Measurements from ENCODE around the gene RPN1. TPM values are rescaled to one million over a fixed set of nuclear protein-coding genes. Genes with fewer than 3 reads are reported as not detected.
A peak's percentile ranks its signal among the peaks of the same experiment; 100 is the strongest.

RPN1 gene
- total RNA-seq, 2 experiments from 2014 or later, result 133 TPM

- Mint-ChIP-seq H3K9me3 (no peaks in the 10 kb centered on the region), H3K36me3 (ENCODE audit: low read depth) (peaks cover 26% of the 10 kb centered on the region), H3K27me3 (no peaks in the 10 kb centered on the region), H3K4me1 (ENCODE audit: low read depth) (peaks cover 30% of the 10 kb centered on the region), H3K4me3 (peak overlapping the region; percentile 87), H3K27ac (peak overlapping the region; percentile 88)
- no peak for TF ChIP-seq CTCF (IDR thresholded peaks at IDR 0.05)
- intact Hi-C loops (cut with micrococcal nuclease), result no loop called here
- POLR2A ChIA-PET, result interaction anchor here (0.7 to 3.1 kb wide), 9 partner anchors 8 to 533 kb away, joined by 3 to 13 read pairs (median 3); no protein-coding TSS in a partner anchor
- ATAC-seq, result no peak
- CTCF ChIA-PET, result interaction anchor here (0.6 to 1.7 kb wide), 6 partner anchors 25 to 228 kb away, joined by 3 to 10 read pairs (median 4); no protein-coding TSS in a partner anchor
- DNase-seq, result no peak
Measured at GRCh38 chr3:128648940-128649663, 1.5 kb downstream of the RPN1 start.

GRCh38 chr3:128648402-128648801 is 2.2 kb downstream of the RPN1 start:
- POLR2A ChIA-PET, result interaction anchor here (0.7 to 3.1 kb wide), 3 partner anchors 8 to 231 kb away, joined by 3 to 13 read pairs (median 3); no protein-coding TSS in a partner anchor
- no peak for ATAC-seq
- CTCF ChIA-PET, result interaction anchor here (0.9 to 1.7 kb wide), 3 partner anchors 31 to 229 kb away, joined by 3 to 6 read pairs (median 4); no protein-coding TSS in a partner anchor
- no peak for DNase-seq
- Mint-ChIP-seq H3K4me1 (ENCODE audit: low read depth) (peaks cover 30% of the 10 kb centered on the region), H3K4me3 (peak overlapping the region; percentile 87), H3K9me3 (no peaks in the 10 kb centered on the region), H3K36me3 (ENCODE audit: low read depth) (peaks cover 30% of the 10 kb centered on the region), H3K27ac (peak overlapping the region; percentile 88), H3K27me3 (no peaks in the 10 kb centered on the region)
- intact Hi-C loops (cut with micrococcal nuclease), result no loop called here
- no peak for TF ChIP-seq CTCF (IDR thresholded peaks at IDR 0.05)

- Mint-ChIP-seq H3K36me3 (ENCODE audit: low read depth) (peaks cover 38% of the 10 kb centered on the region), H3K27me3 (no peaks in the 10 kb centered on the region), H3K4me3 (no peak overlapping the region), H3K27ac (peak overlapping the region; percentile 30), H3K9me3 (no peaks in the 10 kb centered on the region), H3K4me1 (ENCODE audit: low read depth) (peaks cover 32% of the 10 kb centered on the region)
- intact Hi-C loops (cut with micrococcal nuclease), result no loop called here
- TF ChIP-seq CTCF (IDR thresholded peaks at IDR 0.05), result no peak
- ATAC-seq (no peak), DNase-seq (no peak)
- ChIA-PET POLR2A (interaction anchor here (0.8 to 1.6 kb wide), 2 partner anchors 9 to 26 kb away, joined by 3 to 4 read pairs; no protein-coding TSS in a partner anchor), CTCF (interaction anchor here (0.7 kb wide), 1 partner anchor 39 kb away, joined by 3 read pairs; no protein-coding TSS in a partner anchor)
Measured at GRCh38 chr3:128647307-128647706, 3.3 kb downstream of the RPN1 start.

GRCh38 chr3:128634075-128634611 is 16.5 kb downstream of the RPN1 start:
- no peaks in the 10 kb centered on the region for H3K27me3 Mint-ChIP-seq
- H3K4me3 Mint-ChIP-seq, result no peak overlapping the region
- peaks cover 9% of the 10 kb centered on the region for H3K4me1 Mint-ChIP-seq (ENCODE audit: low read depth)
- peaks cover 44% of the 10 kb centered on the region for H3K36me3 Mint-ChIP-seq (ENCODE audit: low read depth)
- H3K9me3 Mint-ChIP-seq, result no peaks in the 10 kb centered on the region
- DNase-seq (no peak), ATAC-seq (no peak)
- intact Hi-C loops (cut with micrococcal nuclease), result no loop called here
- POLR2A ChIA-PET, result no interaction called here
- CTCF ChIA-PET, result no interaction called here
- TF ChIP-seq CTCF (IDR thresholded peaks at IDR 0.05), result no peak
- H3K27ac Mint-ChIP-seq, result no peak overlapping the region

GRCh38 chr3:128632301-128632700 is 18.3 kb downstream of the RPN1 start:
- Mint-ChIP-seq H3K4me1 (ENCODE audit: low read depth) (peaks cover 2% of the 10 kb centered on the region), H3K27ac (no peak overlapping the region), H3K9me3 (no peaks in the 10 kb centered on the region), H3K36me3 (ENCODE audit: low read depth) (peaks cover 43% of the 10 kb centered on the region), H3K27me3 (no peaks in the 10 kb centered on the region), H3K4me3 (no peak overlapping the region)
- DNase-seq (no peak), ATAC-seq (no peak)
- CTCF ChIA-PET, result interaction anchor here (0.9 to 1.2 kb wide), 3 partner anchors 12 to 15 kb away, joined by 4 to 6 read pairs (median 4); no protein-coding TSS in a partner anchor
- intact Hi-C loops (cut with micrococcal nuclease), result no loop called here
- POLR2A ChIA-PET, result interaction anchor here (0.8 kb wide), 1 partner anchor 12 kb away, joined by 4 read pairs; no protein-coding TSS in a partner anchor
- no peak for TF ChIP-seq CTCF (IDR thresholded peaks at IDR 0.05)
